ENCODE data around the gene CARMIL1. TPM values are rescaled to one million over a fixed set of nuclear protein-coding genes. Genes with fewer than 3 reads are reported as not detected.

Gene CARMIL1
- total RNA-seq, 1 donor from 2014 or later = 19.1 TPM

- Histone ChIP-seq H3K79me2 (ENCODE audit: insufficient read depth, low read length) (no peaks in the 10 kb centered on the region), H3K4me3 (ENCODE audit: insufficient read depth, low read depth, low read length) (no peak overlapping the region), H3K9me3 (ENCODE audit: insufficient read depth, low read depth, low read length) (no peaks in the 10 kb centered on the region), H3K27ac (ENCODE audit: low read depth, low read length) (no peak overlapping the region), H3K4me1 (ENCODE audit: insufficient read depth, low read length) (no peaks in the 10 kb centered on the region), H4K20me1 (ENCODE audit: insufficient read depth, low read length) (no peaks in the 10 kb centered on the region), H2AFZ (ENCODE audit: low read depth, low read length) (no peak overlapping the region), H3K9ac (ENCODE audit: low read length) (no peak overlapping the region), H3K4me2 (ENCODE audit: low read length) (no peak overlapping the region), H3K36me3 (ENCODE audit: insufficient read depth, low read length) (no peaks in the 10 kb centered on the region), H3K27me3 (ENCODE audit: insufficient read depth, low read length) (no peaks in the 10 kb centered on the region)
- DNase-seq (ENCODE audit: low read depth) (no peak), FAIRE-seq (no peak)
- Mint-ChIP-seq H3K36me3 (ENCODE audit: low read depth, unreplicated experiment) (no peaks in the 10 kb centered on the region), H3K4me3 (ENCODE audit: unreplicated experiment) (no peak overlapping the region), H3K9me3 (ENCODE audit: unreplicated experiment) (no peaks in the 10 kb centered on the region), H3K27ac (ENCODE audit: unreplicated experiment) (no peak overlapping the region), H3K4me1 (ENCODE audit: low read depth, unreplicated experiment) (no peaks in the 10 kb centered on the region), H3K27me3 (ENCODE audit: low read depth, unreplicated experiment) (peaks cover 28% of the 10 kb centered on the region)
- TF ChIP-seq EZH2 (IDR thresholded peaks at IDR 0.05; ENCODE audit: insufficient read depth, low read length) = no peak
- TF ChIP-seq CTCF (IDR thresholded peaks at IDR 0.05; ENCODE audit: insufficient read depth, low read depth, low read length) = no peak
Observed at GRCh38 chr6:25649611-25650010, 370.4 kb downstream of the CARMIL1 start.

DNA sequence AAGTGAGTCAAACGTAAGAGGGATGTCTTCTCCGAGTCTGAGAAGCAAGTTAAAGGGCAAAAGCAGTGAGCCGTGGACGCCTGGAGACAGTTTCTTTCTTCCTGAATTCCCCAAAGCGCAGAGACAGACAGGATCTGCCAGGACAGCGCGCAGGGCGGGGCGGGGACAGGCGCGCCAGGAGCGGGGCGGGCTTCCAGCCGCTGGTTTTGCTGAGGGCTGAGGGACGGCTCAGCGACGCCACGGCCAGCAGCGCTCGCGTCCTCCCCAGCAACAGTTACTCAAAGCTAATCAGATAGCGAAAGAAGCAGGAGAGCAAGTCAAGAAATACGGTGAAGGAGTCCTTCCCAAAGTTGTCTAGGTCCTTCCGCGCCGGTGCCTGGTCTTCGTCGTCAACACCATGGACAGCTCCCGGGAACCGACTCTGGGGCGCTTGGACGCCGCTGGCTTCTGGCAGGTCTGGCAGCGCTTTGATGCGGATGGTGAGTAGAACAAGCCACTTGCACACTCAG lies 372.9 kb downstream of the CARMIL1 start, which contains the start of gene SCGN:
SCGN (plus strand) TSS at position 209 of the 509 bp plus-strand sequence; CDS start at position 398, 189 bp downstream.
- Histone ChIP-seq H3K4me1 (ENCODE audit: insufficient read depth, low read length) (no peaks in the 10 kb centered on the region), H3K9ac (ENCODE audit: low read length) (no peak within 1 kb of the TSS), H3K27ac (ENCODE audit: low read depth, low read length) (no peak within 1 kb of the TSS), H3K4me2 (ENCODE audit: low read length) (peak within 1 kb of the TSS; percentile 81), H2AFZ (ENCODE audit: low read depth, low read length) (peak within 1 kb of the TSS; percentile 45), H3K27me3 (ENCODE audit: insufficient read depth, low read length) (no peaks in the 10 kb centered on the region), H3K36me3 (ENCODE audit: insufficient read depth, low read length) (no peaks in the 10 kb centered on the region), H3K9me3 (ENCODE audit: insufficient read depth, low read depth, low read length) (no peaks in the 10 kb centered on the region), H3K79me2 (ENCODE audit: insufficient read depth, low read length) (no peaks in the 10 kb centered on the region), H4K20me1 (ENCODE audit: insufficient read depth, low read length) (no peaks in the 10 kb centered on the region), H3K4me3 (ENCODE audit: insufficient read depth, low read depth, low read length) (peak within 1 kb of the TSS; percentile 38)
- no peaks in the 10 kb centered on the region for H3K36me3 Mint-ChIP-seq (ENCODE audit: low read depth, unreplicated experiment)
- FAIRE-seq (no peak), DNase-seq (ENCODE audit: low read depth) (peak; percentile 45)
- no peak for TF ChIP-seq EZH2 (IDR thresholded peaks at IDR 0.05; ENCODE audit: insufficient read depth, low read length)
- TF ChIP-seq CTCF (IDR thresholded peaks at IDR 0.05; ENCODE audit: insufficient read depth, low read depth, low read length) = no peak
- no peaks in the 10 kb centered on the region for H3K4me1 Mint-ChIP-seq (ENCODE audit: low read depth, unreplicated experiment)
- H3K27me3 Mint-ChIP-seq (ENCODE audit: low read depth, unreplicated experiment) = peaks cover 43% of the 10 kb centered on the region
- H3K27ac Mint-ChIP-seq (ENCODE audit: unreplicated experiment) = no peak within 1 kb of the TSS
- H3K4me3 Mint-ChIP-seq (ENCODE audit: unreplicated experiment) = peak within 1 kb of the TSS; percentile 63
- no peaks in the 10 kb centered on the region for H3K9me3 Mint-ChIP-seq (ENCODE audit: unreplicated experiment)

GRCh38 chr6:25655723-25656122 lies 376.5 kb downstream of the CARMIL1 start:
- Mint-ChIP-seq H3K4me3 (ENCODE audit: unreplicated experiment) (no peak overlapping the region), H3K27me3 (ENCODE audit: low read depth, unreplicated experiment) (peaks cover 33% of the 10 kb centered on the region), H3K27ac (ENCODE audit: unreplicated experiment) (no peak overlapping the region), H3K36me3 (ENCODE audit: low read depth, unreplicated experiment) (no peaks in the 10 kb centered on the region), H3K9me3 (ENCODE audit: unreplicated experiment) (no peaks in the 10 kb centered on the region), H3K4me1 (ENCODE audit: low read depth, unreplicated experiment) (peaks cover 10% of the 10 kb centered on the region)
- FAIRE-seq (no peak), DNase-seq (ENCODE audit: low read depth) (no peak)
- H3K4me1 ChIP-seq (ENCODE audit: insufficient read depth, low read length) = no peaks in the 10 kb centered on the region
- H3K36me3 ChIP-seq (ENCODE audit: insufficient read depth, low read length) = no peaks in the 10 kb centered on the region
- no peak overlapping the region for H3K27ac ChIP-seq (ENCODE audit: low read depth, low read length)
- H3K9ac ChIP-seq (ENCODE audit: low read length) = no peak overlapping the region
- no peaks in the 10 kb centered on the region for H3K9me3 ChIP-seq (ENCODE audit: insufficient read depth, low read depth, low read length)
- H3K79me2 ChIP-seq (ENCODE audit: insufficient read depth, low read length) = no peaks in the 10 kb centered on the region
- no peak overlapping the region for H2AFZ ChIP-seq (ENCODE audit: low read depth, low read length)
- H3K27me3 ChIP-seq (ENCODE audit: insufficient read depth, low read length) = no peaks in the 10 kb centered on the region
- no peak overlapping the region for H3K4me2 ChIP-seq (ENCODE audit: low read length)
- H4K20me1 ChIP-seq (ENCODE audit: insufficient read depth, low read length) = no peaks in the 10 kb centered on the region
- TF ChIP-seq CTCF (IDR thresholded peaks at IDR 0.05; ENCODE audit: insufficient read depth, low read depth, low read length) (no peak), EZH2 (IDR thresholded peaks at IDR 0.05; ENCODE audit: insufficient read depth, low read length) (no peak)
- no peak overlapping the region for H3K4me3 ChIP-seq (ENCODE audit: insufficient read depth, low read depth, low read length)

Measured in astrocyte (in vitro differentiated cells and primary cell).